KOPT-K1 (cell line): ENCODE results near the gene PRPSAP1.

Source experiments
- H3K27ac ChIP-seq: fragments of 200-600 bp; sonication (generic); 2 replicates; pipeline ENCODE4 v1.5.1; 2016; ENCODE audit warnings: antibody characterized with exemption, mild to moderate bottlenecking, low read depth, low read length; ENCODE audit not compliant: poor library complexity, severe bottlenecking
- H3K36me3 ChIP-seq: fragments of 200-600 bp; sonication (generic); 2 replicates; pipeline ENCODE4 v1.5.1; 2017; ENCODE audit warnings: antibody characterized with exemption, mild to moderate bottlenecking, low read length, moderate library complexity; ENCODE audit not compliant: insufficient read depth
- H3K9me3 ChIP-seq: fragments of 200-600 bp; sonication (generic); 2 replicates; pipeline ENCODE4 v1.5.1; 2017; ENCODE audit warnings: antibody characterized with exemption, low read length, mild to moderate bottlenecking; ENCODE audit not compliant: insufficient read depth, poor library complexity, severe bottlenecking

Gene PRPSAP1

GRCh38 chr17:76264755-76265623 lies 88.7 kb downstream of the PRPSAP1 start, which contains the start of gene UBALD2:
Gene UBALD2 (plus strand): TSS chr17:76265348. CDS start chr17:76265506, 158 bp downstream.
- Histone ChIP-seq H3K9me3 (no peaks in the 10 kb centered on the region), H3K36me3 (peaks cover 38% of the 10 kb centered on the region), H3K27ac (peak within 1 kb of the TSS; percentile 84)

DNA sequence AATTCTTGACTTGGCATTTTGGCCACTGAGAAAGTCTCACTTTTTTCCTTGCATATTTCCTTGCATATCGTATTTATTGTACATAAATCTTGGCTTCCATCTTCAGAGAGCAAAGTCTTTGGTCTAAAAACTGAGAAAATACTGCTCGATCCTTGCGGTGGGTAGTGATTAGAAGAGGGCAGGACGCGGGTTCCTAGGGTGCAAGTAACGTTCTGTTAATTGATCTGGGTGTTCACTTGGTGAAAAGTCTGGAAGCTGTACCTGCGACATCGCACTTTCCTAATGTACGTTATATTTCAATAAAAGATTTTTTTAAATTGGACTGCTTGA lies 89.3 kb downstream of the PRPSAP1 start:
- Histone ChIP-seq H3K27ac (peak overlapping the region; percentile 68), H3K9me3 (no peaks in the 10 kb centered on the region), H3K36me3 (peaks cover 32% of the 10 kb centered on the region)

DNA sequence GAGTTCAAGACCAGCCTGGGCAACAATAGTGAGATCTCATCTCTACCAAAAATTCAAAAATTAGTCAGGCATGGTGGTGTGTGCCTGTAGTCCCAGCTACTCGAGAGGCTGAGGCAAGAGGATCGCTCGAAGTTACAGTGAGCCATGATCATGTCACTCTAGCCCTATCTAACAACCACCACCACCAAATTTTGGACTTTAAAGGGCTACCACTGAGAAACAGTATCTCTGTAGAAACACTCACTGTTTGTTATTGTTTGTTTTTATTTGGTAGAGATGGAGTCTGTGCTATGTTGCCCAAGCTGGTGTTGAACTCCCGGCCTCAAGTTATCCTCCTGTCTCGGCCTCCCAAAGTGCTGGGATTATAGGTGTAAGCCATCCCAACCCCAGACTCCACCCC lies 89.8 kb downstream of the PRPSAP1 start:
- H3K9me3 ChIP-seq, result no peaks in the 10 kb centered on the region
- H3K36me3 ChIP-seq, result peaks cover 27% of the 10 kb centered on the region
- H3K27ac ChIP-seq, result peak overlapping the region; percentile 68

- Histone ChIP-seq H3K27ac (peak overlapping the region; percentile 68), H3K9me3 (no peaks in the 10 kb centered on the region), H3K36me3 (peaks cover 17% of the 10 kb centered on the region)
Measured at GRCh38 chr17:76262732-76263344, 90.9 kb downstream of the PRPSAP1 start.

- Histone ChIP-seq H3K27ac (peak overlapping the region; percentile 68), H3K9me3 (no peaks in the 10 kb centered on the region), H3K36me3 (peaks cover 5% of the 10 kb centered on the region; the same call in 1 of the 2 replicates)
Measured at GRCh38 chr17:76261421-76262215, 92.1 kb downstream of the PRPSAP1 start.

DNA sequence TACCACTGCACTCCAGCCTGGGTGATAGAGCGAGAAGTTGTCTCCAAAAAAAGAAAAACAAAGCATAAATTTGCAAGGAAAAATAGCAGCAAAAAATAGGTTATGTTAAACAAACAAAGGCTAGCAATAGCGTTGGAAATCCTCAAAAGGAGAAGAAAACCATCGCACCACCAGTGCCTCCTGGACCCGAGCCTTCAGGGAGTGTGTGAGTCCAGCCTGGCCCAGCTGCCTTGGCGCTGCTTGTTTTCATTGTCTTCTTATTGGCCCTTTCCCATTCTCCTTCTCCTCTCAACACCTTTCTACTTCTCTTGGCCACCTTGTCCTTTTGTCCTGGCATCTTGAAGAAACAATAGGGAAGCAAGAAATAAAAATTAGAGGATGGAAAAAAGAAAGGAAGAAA lies 93.0 kb downstream of the PRPSAP1 start:
- Histone ChIP-seq H3K36me3 (no peaks in the 10 kb centered on the region), H3K9me3 (no peaks in the 10 kb centered on the region), H3K27ac (no peak overlapping the region)

- Histone ChIP-seq H3K36me3 (no peaks in the 10 kb centered on the region), H3K27ac (no peak overlapping the region), H3K9me3 (no peaks in the 10 kb centered on the region)
Measured at GRCh38 chr17:76260220-76260619, 93.5 kb downstream of the PRPSAP1 start.
